CD4-positive, alpha-beta T cell treated with Interleukin-1 beta for 1 hour (primary cell): ENCODE results near the gene CEP131.

Experiments used
- DNase-seq, 2 donors: peaks; one replicate each; pipeline ENCODE4 v3.0.0-alpha.2; 2020 to 2022

Gene CEP131

DNA sequence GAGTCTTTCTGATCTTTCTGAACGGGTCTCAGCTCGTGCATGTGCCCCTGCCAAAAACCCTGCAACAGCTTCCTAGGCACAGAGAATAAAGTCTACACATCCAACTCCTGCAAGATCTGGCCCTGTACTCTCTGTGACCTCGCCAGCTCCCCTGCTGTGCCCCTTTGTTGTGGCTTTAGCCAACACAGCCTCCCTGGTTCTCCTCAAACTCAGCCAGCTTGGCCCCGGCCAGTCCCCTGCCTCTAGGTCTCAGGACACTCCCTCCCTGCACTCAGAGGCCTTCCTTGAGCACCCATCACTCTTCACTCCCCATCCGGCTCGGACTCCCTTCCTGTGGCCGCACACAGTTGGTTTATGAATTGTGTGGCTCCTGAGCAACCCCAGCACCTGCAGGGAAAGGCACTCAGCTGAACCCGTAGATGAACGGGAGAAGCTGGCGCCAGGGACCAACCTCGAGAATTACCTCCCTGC lies 1.4 kb downstream of the CEP131 start:
- DNase-seq: no peak

DNA sequence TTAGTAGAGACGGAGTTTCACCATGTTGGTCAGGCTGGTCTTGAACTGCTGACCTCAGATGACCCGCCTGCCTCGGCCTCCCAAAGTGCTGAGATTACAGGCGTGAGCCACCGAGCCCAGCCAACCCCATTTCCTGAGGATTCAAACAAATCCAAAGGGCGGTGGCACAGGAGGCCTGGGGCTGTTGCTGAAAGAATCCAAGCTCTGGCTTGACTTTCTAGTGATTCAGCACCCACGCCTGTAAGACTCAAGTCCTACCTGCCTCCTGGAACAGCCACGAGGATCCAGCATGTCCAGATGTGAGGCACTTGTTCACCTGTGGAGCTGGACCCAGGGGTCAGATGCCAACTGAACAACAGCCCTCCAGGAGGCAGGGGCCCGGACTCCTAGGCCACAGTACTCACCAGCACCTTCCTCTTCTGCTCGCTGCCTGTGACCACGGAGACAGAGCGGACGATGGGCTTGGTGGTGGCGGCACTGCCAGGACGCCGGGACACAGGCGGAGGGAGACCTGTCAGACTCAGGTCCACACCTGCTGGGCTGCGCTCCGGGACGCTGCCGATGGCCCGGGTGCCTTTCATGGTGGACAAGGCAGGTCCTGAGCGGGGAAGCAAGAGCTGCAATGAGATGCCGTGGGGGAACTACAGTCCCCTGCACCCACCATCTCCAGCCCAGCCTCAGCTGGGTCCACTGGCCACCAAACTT lies 3.1 kb downstream of the CEP131 start:
- no peak for DNase-seq

DNA sequence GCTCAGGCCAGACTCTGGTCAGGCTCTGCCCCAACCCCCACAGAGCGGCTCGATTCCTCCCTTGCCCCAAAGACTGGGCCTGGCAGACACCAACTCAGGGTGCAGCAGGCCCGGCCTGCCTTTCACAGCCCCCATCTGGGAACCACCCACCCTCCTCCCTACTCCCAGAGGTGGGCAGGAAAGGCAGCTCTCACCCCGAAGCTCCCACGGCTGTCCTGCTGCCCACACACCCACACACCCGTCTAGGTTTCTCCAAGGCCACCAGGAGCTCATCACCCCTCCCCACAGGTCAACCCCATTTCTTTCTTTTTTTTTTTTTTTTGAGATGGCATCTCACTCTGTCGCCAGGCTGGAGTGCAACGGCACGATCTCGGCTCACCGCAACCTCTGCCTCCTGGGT lies 3.8 kb downstream of the CEP131 start:
- no peak for DNase-seq

DNA sequence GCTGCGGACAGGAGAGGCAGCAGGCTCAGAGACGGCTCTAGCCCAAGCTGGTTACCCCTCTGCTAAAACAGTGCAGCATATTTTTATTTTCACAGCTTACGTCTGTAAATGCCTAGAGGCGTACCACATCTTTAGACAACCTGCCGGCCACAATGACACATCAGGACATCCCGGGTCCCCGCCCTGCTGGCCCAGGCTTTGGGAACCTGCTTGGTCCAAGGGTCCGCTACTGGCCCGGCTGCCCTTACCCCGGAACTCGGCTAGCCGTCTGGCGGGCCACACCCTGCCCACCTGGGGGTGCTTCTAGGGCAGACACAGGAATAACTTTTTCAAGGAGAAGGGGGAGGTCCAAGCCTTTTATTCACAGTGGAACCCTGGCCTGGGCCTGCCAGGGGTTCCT lies 4.3 kb downstream of the CEP131 start:
- DNase-seq: no peak

DNA sequence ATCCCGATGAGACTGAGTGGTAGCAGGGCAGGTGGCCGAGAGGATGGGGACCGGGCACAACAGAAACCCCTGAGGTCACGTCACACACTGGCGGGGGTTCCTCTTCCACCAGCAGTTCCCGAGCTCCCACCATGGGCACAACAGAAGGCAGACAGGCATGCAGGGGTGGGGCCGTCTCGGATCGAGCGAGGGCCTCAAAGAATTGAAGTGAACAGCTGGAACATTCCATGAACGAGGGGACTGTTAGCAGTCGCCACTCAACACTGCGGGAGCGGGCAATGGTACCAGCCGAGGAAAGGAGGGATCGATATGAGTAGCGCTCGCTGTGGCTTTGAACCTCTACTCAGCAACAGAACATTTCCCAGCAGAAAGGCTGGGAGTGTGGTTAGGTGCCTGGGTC lies 5.3 kb downstream of the CEP131 start:
- DNase-seq: no peak

DNA sequence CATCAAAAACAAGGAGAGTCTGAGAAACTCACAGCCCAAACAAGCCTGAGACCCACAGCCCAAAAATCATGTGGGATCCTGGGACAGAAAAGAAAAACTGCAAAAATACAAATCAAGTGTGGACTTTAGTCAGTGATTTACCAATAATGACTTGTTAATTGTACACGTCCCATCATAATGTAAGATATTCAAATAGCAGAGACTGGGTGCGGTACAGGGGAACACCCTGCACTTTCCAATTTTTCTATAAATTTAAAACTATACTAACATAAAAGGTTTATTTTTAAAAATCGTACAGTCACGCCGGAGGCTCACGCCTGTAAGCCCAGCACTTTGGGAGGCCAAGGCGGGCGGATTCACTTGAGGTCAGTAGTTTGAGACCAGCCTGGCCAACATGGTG lies 8.8 kb downstream of the CEP131 start:
- no peak for DNase-seq

DNA sequence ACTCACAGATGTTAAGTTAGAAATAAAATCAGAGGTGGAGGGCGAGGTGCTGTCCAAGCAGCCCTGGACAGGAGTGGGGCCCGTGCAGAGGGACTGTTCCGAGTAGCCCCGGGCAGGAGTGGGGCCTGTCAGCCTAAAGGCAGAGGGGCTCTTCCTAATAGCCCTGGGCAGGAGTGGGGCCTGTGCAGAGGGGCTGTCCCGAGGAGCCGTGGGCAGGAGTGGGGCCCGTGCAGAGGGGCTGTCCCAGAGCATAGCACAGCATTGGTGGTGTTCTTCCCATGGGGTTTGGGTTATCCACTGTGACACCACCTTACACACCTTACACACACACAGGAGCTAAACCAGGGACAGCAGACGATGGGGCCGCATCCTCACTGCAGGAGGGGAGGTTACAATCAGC lies 10.4 kb downstream of the CEP131 start:
- no peak for DNase-seq

DNA sequence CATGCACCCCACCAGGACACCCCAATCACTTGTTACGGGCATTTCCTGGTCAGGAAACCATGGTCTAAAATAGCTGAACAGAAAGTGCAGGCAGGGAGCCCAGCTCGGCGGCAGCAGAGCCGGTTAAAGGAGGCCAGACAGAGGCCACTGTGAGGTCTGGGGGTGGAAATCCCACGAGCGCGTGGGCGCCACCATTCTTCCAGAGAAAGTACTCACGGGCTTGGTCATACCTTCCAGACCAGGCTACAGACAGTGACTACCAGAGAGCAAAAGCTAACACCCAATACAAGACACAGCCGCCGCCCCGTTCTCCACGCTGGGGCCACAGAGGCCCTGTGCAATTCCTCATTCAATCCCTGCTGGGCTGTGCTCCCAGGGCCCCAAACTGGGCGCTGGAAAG lies 11.9 kb downstream of the CEP131 start:
- no peak for DNase-seq

DNA sequence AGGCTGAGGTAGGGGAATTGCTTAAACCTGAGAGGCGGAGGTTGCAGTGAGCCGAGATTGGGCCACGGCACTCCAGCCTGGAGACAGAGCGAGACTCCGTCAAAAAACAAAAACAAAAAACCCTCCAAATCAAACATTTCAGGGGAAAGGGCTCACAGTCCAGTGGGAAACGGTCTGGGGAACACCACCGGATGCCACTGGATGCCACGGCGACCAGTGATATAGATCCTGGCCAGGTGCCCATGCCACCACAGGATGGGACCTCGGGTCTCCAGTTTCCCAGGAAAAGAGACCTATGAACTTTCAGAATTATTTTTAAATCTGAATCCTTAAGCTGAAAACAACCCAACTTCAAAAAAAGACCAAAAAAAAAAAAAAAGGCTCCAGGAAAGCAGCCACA lies 12.3 kb downstream of the CEP131 start:
- DNase-seq: no peak

DNA sequence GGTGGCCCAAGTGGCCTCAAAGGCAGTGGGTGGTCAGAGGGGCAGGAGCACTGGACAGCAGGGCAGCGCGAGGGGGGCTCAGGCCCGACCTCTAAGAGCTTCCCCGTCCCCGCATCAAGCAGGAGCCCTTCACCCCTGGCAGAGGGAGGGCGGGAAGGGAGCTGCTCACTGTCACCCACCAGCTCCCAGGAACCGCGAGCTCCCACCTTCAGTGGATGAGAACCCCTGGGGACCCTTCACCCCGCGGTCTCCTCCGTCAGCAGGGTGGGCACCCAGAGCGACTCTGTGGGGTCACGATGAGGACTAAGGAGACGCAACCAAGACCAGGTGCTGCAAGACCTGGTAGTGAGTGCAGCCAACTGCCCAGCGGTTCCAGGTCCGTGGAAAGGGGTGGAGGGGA lies 13.6 kb downstream of the CEP131 start:
- no peak for DNase-seq

DNA sequence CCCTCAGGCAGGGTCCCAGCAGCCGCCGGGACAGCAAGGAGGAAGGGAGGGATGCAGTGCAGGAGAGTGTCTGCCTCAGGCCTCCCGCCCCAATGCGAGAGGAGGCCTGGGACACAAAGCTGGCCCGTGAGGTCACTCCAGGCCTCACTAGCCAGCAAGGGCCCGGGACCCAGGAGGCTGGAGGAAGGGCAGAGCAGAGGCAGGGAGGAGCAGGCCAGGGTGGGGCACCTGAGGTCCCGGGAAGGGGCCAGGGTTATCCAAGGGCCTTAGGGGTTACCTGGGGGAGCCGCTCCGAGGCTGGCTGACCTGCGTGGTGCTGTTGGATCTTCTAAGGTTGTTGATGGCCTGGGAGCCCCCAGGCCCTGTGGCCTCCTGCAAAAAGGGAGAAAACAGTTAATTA lies 14.1 kb downstream of the CEP131 start:
- DNase-seq: no peak

DNA sequence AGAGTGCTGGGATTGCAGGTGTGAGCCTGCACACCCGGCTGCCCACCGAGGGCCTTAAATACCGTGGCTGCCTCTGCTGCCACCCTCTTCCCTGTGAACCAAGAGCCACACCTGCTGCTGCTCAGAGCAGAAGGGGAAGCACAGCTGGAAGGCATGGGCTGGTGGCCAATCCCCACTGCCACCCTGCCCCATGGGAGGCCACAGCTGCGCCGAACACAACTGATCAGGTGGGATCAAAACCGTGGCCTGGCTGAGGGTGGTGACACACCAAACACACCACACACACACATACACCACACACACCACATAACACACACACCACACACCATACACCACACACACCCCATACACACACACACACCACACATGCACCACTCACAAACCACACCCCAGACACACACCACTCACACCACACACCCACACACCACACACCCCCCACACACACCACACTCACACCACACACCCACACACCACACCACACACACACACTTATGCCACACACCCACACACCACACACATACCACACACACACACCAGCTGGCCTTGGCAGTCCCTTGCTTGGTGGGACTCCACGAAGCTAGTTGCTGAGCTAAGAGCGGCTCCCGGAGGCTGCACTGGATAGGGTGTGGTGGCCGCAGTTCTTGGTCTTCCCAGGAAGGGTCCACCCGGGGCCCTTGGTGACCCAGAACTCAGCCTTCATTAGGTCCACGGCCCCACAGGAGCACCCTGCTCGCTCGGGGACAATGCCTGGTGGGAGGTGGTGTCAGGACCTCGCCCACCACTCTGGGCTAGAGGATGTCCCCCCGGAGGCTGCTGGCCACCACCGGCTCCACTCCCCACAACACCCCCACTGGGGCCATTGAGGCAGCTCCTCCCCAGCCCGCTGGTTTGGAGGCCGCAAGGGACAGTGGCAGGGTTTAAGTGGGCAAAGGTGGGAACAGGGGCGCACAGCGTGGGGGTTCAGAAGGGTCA lies 14.9 kb downstream of the CEP131 start:
- DNase-seq: peak in 1 of 2 donors; percentile 7

DNA sequence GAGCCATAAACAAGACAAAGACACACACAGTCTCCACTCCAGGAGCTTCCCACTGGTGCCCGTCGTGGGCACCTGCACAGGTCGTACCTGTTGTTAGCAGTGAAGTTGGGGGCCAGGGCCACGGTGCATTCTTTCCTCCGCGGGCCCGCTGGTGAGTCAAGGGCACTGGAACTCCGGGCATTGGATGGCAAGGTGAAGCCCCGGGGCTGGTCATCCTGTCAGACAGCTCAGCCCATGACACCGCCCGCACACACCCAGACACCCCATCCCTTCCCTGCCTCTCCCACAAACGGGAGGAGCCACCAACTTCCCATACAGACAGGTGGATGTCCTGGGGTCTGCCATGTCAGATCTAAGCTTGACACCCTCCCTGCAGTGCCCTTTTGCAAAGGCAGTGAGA lies 16.1 kb downstream of the CEP131 start:
- DNase-seq: no peak

DNA sequence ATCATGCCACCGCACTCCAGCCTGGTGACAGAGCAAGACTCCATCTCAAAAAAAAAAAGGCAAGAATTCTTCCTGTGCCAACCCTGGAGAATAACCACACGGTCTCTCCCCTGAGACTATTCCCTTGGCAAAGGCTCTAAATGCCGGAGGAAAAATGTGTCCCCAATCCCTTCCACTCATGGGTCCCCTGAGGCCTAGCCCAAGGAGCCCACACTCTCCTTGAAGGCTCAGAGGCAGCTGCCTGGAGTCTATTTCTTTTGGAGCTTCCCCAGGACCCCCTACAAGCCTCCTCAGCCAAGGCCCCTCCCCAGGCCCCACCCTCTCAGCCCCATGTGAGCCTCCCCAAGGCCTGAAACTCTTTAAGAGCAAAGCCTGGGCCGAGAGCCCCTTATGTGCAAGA lies 16.6 kb downstream of the CEP131 start:
- DNase-seq: no peak

DNA sequence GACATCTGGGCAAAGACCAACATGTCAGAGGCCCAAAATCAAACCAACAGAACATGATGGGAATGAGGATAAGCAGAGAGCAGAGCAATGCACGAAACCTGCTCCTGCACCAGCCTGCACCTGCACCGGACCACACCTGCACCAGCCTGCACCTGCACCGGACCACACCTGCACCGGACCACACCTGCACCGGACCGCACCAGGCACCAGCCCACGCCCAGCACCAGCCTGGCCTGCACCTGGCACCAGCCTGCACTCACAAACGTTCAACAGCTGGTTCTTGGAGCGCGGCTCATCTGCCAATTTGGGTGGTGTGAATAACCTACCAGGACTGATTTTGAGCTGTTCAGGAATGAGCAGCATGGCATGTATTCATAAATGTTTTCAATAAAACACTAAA lies 18.2 kb downstream of the CEP131 start:
- no peak for DNase-seq

DNA sequence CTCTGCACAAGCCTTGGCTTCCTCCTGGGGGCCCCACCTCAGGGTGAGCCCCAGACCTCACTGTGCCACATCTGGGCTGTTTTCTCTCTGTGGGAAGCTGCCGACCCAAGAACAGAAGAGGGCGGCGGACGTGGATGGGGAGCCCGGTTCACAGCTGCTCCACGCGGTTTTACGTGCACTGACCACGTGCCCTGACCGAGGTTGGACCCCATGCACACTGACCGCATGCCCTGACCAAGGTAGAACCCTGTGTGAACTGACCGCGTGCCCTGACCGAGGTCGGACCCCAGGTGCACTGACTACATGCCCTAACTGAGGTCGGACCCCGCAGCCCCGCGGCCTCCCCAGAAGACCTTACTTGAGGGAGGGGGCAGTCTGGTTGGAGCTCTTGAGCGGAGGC lies 19.6 kb downstream of the CEP131 start:
- DNase-seq: no peak

DNA sequence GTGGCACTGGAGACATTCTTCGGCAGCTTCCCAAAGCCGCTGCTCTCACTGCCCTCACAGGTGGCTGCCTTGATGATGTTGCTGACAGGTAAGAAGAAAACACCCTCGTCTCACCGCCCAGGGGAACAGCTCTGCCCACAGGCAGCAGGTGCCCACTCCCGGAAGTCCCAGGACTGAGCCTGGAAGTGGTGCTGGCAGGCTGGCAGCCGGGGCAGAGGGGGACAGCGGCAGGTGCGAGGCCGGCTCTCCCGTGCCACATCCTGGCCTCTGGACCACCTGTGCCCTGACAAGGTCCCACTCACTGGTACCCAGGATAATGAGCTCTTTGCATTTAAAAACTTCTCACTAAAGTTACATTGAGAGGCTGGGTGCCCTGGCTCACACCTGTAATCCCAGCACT lies 20.4 kb downstream of the CEP131 start:
- DNase-seq: no peak

DNA sequence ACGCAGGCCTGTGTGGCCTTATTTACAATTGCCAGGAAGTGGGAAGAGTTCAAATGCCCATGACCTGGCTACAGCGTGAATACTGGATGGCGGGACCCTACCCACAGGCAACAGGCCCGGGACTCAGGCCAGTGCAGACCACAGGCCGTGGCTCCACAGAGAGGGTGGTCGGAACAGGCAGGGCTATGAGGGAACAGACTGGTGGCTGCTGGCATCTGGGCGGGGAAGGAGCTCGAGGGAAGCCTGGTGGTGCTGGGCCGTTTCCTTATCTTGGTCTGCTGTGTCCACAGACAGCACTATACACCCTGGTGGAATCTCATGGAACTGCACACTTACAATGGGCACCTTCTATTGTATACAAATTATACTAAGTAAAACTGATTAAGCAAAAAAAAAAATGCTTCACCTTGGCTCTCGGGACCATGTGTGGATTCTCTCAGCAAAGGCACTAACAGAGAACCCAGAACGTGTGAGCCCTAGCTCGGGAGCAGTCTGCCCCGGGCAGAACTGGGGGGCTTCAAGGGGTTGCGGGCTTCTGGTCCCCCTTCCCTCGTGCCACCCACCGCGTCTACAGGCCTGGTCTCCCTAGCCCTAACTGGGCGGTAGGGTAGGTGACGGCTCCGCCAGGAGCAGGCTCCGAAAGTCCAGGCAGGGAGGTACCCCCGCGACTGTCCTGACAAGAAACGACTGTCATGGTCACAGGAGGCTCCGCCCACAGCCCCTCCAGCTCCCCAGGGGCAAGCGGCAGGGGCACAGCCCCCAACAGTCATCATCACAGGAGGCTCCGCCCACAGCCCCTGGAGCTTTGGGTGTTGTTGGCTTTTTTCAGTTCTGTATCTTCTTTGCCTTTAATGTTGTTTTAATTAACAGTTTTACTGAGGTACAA lies 21.8 kb downstream of the CEP131 start:
- DNase-seq: peak; percentile 25 to 35

DNA sequence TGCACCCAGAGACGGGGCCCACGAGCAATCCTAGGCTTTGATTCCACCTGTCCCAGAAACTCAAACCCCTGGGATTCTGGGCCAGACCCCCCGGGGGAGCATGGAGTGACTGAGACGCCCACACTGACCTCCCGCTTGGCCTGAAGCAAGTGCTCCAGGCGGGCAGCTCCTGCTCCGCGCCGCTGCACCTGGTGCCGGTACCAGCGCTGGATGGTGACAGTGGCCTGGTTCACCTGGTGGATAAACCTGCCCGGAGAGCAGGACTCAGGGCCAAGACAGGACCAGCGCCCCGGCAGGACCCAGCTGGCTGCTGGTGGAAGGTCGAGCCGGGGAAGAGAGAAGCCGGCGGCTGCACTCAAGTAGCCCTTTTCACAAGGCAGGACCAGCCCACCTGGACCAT lies 22.6 kb downstream of the CEP131 start:
- DNase-seq: no peak

DNA sequence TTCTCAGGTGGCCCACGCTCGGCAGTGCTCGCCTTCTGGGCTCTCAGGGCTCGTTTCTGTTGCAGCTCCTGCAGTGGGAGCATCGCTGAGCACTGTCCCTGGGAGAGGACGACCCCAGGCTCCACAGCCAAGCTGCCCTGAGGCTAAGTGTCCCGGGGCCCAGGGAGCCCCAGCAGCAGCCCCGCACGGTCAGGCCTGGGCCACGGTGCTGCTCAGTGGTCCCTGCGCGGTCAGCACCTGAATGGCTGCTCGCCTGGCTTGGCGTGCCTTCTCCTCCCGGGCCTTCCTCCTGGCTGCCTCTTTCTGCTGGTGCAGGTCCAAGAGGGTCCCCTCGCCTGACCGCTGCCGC lies 23.3 kb downstream of the CEP131 start:
- DNase-seq: no peak

DNA sequence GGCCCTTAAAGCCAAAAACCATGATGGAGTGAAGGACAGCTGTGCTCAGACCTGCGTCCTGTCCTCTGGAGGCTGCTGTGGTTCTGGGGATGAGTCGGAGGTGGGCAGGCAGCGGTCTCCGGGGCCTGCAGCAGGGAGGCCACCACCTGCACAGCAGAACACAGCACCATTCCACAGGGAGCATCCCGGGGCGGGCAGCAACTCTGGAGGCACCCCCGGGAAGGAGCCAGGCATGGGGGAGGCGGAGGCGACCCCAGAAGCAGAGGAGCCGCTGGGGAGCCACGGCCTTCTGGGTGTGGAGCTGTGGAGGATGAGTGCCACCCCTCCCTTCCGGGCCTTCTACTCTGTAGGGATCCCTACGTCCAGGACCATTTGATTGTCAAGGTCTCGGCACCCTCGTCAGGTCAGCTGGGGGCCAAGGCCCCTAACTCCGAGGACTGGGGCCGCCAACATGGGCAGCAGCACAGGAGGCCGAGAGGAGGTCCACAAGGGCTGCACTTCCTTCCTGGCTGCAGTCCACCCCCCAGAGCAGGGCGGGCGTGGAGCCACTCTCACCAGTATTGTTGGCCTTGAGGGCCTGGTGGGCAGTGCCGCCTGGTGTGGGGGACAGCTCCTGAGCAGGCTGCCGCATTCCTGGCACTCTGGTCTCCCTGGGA lies 23.8 kb downstream of the CEP131 start:
- DNase-seq: no peak

DNA sequence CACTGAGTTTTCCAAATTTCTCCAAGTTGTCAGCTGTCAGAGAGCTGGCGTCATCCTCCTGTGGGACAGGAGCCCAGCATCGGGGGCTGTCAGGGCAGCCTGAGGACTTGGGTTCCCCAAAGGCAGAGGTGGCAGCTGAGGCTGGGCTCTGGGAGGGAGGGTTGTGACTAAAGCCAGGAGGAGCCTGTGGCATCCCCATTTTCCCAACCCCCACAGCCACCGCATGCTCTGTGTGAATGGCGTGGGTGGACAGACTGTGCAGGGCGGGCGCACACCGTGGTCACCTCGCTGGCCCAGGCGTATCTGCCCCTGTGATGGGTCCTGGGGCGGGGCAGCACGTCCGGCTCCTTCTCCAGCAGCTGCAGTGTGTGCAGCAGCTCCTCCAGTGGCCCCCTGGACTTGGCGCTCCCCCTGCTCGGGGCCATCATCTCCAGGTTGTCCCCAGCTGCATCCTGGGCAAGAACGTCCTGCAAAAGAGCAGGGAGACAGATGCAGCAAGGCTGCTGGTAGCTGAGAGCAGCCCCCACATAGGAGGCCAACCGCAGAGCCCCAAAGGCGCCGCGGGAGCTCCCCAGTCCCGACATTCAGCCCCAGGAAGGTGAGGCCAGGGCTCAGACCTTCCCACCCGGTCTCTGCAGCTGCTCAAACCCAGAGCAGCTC lies 24.8 kb downstream of the CEP131 start:
- DNase-seq: no peak
